A673 (cell line): ENCODE measurements around the gene SLC1A7. TPM values are rescaled to one million over a fixed set of nuclear protein-coding genes. Genes with fewer than 3 reads are reported as not detected.
A peak's percentile ranks its signal among the peaks of the same experiment; 100 is the strongest.

Source experiments
- BruUV-seq: library from RNA; stranded (reverse); fragments of 400-500 nt; replicated peaks from 2 replicates; lab custom pipeline; 2021; lab: Mats Ljungman, UMichigan
- CTCF ChIA-PET: fragments of 300-600 bp; sonication (Branson Sonifier 250); formaldehyde crosslinking; loops from one replicate; lab custom pipeline; 2022; ENCODE audit warnings: antibody characterized with exemption; lab: Charles Lee
- POLR2A ChIA-PET: fragments of 300-600 bp; sonication (Branson Sonifier 250); formaldehyde crosslinking; loops from one replicate; lab custom pipeline; 2022; ENCODE audit warnings: antibody characterized with exemption; ENCODE audit not compliant: low non-redundant PET; lab: Charles Lee
- DNase-seq: peaks from one replicate; pipeline ENCODE4 v3.0.0-alpha.2; 2015; ENCODE audit warnings: low spot score
- H3K27ac ChIP-seq: fragments of 200-600 bp; sonication (generic); 2 replicates; pipeline ENCODE4 v1.5.1; 2016; ENCODE audit warnings: mixed run types, low read depth, mild to moderate bottlenecking, mixed read lengths, antibody characterized with exemption, low read length; ENCODE audit not compliant: poor library complexity, severe bottlenecking
- H3K27me3 ChIP-seq: fragments of 200-600 bp; sonication (generic); replicated peaks from 2 replicates; pipeline ENCODE4 v1.6.1; 2017; ENCODE audit warnings: mixed run types, low read depth, mild to moderate bottlenecking, mixed read lengths, antibody characterized with exemption, low read length; ENCODE audit not compliant: insufficient read depth, poor library complexity
- H3K36me3 ChIP-seq: fragments of 200-600 bp; sonication (generic); 2 replicates; pipeline ENCODE4 v1.6.1; 2016; ENCODE audit warnings: mixed run types, mild to moderate bottlenecking, mixed read lengths, antibody characterized with exemption, low read length; ENCODE audit not compliant: insufficient read depth, poor library complexity, severe bottlenecking
- H3K4me1 ChIP-seq: fragments of 200-600 bp; sonication (generic); 2 replicates; pipeline ENCODE4 v1.6.1; 2017; ENCODE audit warnings: mixed run types, mild to moderate bottlenecking, mixed read lengths, antibody characterized with exemption, low read length; ENCODE audit not compliant: insufficient read depth, poor library complexity, severe bottlenecking
- H3K4me3 ChIP-seq: fragments of 200-600 bp; sonication (generic); 2 replicates; pipeline ENCODE4 v1.5.1; 2016; ENCODE audit warnings: low read depth, mixed run types, mild to moderate bottlenecking, mixed read lengths, low read length; ENCODE audit not compliant: poor library complexity, severe bottlenecking
- H3K9me3 ChIP-seq: fragments of 200-600 bp; sonication (generic); 2 replicates; pipeline ENCODE4 v1.6.1; 2016; ENCODE audit warnings: mixed run types, low read depth, mild to moderate bottlenecking, mixed read lengths, antibody characterized with exemption, low read length; ENCODE audit not compliant: poor library complexity, severe bottlenecking
- CTCF ChIP-seq: fragments of 300-800, 200-600 bp; sonication (generic); conservative IDR thresholded peaks from 2 replicates; pipeline ENCODE4 v1.5.1; 2017; ENCODE audit warnings: low read depth, mild to moderate bottlenecking, antibody characterized with exemption, low read length, moderate library complexity, mixed read lengths
- EZH2 ChIP-seq: fragments of 200-600 bp; sonication (generic); IDR thresholded peaks from 2 replicates; pipeline ENCODE4 v1.6.1; 2017; ENCODE audit warnings: borderline replicate concordance, low read depth, mild to moderate bottlenecking, mixed read lengths, antibody characterized with exemption, low read length; ENCODE audit not compliant: poor library complexity, severe bottlenecking
- intact Hi-C: fragments of 100-400 bp; cut with micrococcal nuclease; formaldehyde crosslinking; loops from one replicate; pipeline ENCODE4 v1.10.0; 2022; ENCODE audit not compliant: unreplicated experiment
- total RNA-seq: library from RNA; stranded (reverse); gene quantifications from 2 replicates; pipeline ENCODE4 v1.2.3, GENCODE V29; 2021

Gene SLC1A7
- total RNA-seq, 1 experiment from 2014 or later: not detected

GRCh38 chr1:53176452-53177208, 34.2 kb upstream of the SLC1A7 start:
- CTCF ChIA-PET: interaction anchor here (0.7 kb wide), 1 partner anchor 1073 kb away, joined by 4 read pairs; no protein-coding TSS in a partner anchor
- H3K4me1 ChIP-seq: no peaks in the 10 kb centered on the region
- H3K27ac ChIP-seq: no peak overlapping the region
- intact Hi-C loops: no loop called here
- TF ChIP-seq EZH2 (no peak), CTCF (0 out of 2 replicates have a peak, but pooled peaks have one; percentile 28)
- no peak for DNase-seq
- H3K4me3 ChIP-seq: no peak overlapping the region
- BruUV-seq: no TSS peak
- H3K27me3 ChIP-seq: no peaks in the 10 kb centered on the region
- POLR2A ChIA-PET: interaction anchor here (0.6 kb wide), 1 partner anchor 320 kb away, joined by 4 read pairs; no protein-coding TSS in a partner anchor
- no peaks in the 10 kb centered on the region for H3K9me3 ChIP-seq
- H3K36me3 ChIP-seq: no peaks in the 10 kb centered on the region

DNA sequence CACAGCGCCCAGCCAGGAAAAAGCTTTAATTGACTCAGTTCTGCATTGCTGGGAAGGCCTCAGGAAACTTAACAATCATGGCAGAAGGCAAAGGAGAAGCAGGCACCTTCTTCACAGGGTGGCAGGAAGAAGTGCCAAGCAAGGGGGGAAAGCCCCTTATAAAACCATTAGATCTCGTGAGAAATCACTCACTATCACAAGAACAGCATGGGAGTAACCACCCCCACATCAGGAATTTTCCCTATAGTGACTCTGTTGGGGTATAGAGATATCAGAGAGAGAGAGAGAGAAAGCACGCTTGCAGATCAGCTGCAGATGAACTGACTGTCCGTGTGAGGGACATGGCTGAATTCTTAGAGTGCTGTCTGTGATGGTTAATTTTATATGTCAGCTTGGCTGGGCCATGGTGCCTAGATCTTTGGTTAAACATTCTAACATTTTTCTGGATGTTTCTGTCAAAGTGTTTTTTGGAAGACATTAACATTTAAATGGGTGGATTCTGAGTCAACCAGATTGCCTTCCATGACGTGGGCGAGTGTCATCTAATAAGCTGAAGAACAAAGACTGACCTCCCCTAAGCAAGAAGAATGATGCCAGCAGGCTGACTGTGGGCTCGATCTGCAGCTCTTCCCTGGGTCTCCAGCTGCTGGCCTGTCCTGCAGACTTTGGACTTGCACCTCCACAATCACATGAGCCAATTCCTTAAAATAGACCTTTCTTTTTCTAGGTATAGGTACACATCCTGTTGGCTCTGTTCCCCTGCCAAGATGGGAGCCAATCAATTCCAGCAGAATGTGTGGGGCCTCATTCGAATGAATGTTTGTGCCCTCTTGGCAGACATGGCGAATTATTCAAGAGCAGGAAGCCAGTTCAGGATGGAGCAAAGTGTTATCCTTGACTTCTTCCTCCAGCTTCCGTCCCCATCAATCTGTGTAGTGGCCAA, 32.8 kb upstream of the SLC1A7 start:
- no TSS peak for BruUV-seq
- intact Hi-C loops: no loop called here
- ChIA-PET POLR2A (no interaction called here), CTCF (interaction anchor here (0.7 kb wide), 1 partner anchor 23 kb away, joined by 3 read pairs; no protein-coding TSS in a partner anchor)
- H3K27ac ChIP-seq: no peak overlapping the region
- TF ChIP-seq CTCF (no peak), EZH2 (no peak)
- H3K4me1 ChIP-seq: no peaks in the 10 kb centered on the region
- no peaks in the 10 kb centered on the region for H3K36me3 ChIP-seq
- no peaks in the 10 kb centered on the region for H3K9me3 ChIP-seq
- DNase-seq: no peak
- H3K4me3 ChIP-seq: no peak overlapping the region
- H3K27me3 ChIP-seq: no peaks in the 10 kb centered on the region

DNA sequence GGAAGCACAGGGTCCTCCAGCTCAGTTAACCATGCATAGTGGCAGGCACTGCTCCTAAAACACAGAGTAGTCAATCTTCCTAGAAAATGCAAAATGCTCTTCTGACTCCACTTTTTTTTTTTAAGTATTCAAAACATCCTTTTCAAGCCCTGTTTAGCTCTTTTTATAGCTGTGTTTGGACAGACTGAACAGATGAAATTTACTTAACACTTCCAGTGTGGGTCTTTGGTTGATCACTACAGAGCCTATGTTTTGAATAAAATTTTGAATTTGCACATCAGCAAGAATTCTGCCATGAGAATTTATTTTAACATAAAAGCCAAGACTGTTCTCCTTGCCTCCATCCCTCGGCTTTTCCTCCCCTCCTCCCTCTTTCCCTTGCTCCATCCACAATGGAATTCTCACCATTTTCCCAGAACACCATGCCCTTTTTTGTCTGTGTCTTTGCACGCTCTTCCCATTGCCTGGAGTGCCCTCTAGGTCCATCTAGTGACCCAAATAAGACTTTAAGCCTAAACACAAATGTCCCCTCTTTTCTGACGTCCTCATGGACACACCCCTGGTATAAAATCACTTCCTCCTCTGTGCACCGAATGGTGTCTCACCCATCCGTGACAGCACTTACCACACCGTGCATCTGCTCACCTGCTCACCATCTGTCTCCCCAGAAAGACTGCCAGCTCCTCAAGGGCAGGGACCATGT, 30.1 kb upstream of the SLC1A7 start:
- intact Hi-C loops: no loop called here
- no peak overlapping the region for H3K4me3 ChIP-seq
- no peak for DNase-seq

More for the DNA sequence above, 30.1 kb upstream of the SLC1A7 start:
- TF ChIP-seq EZH2: no peak
- TF ChIP-seq CTCF: 0 out of 2 replicates have a peak, but pooled peaks have one; percentile 11
- H3K27me3 ChIP-seq: no peaks in the 10 kb centered on the region
- no TSS peak for BruUV-seq
- POLR2A ChIA-PET: no interaction called here
- H3K4me1 ChIP-seq: no peaks in the 10 kb centered on the region
- CTCF ChIA-PET: no interaction called here
- no peaks in the 10 kb centered on the region for H3K9me3 ChIP-seq
- H3K36me3 ChIP-seq: no peaks in the 10 kb centered on the region
- no peak overlapping the region for H3K27ac ChIP-seq
